ENCODE measurements around the gene ARX.

GRCh38 chrX:25048178-25048577 lies 32.4 kb upstream of the ARX start:
- no peak for TF ChIP-seq CTCF (IDR thresholded peaks at IDR 0.05)
- no peak for TF ChIP-seq POLR2A (IDR thresholded peaks at IDR 0.05)
